GM15510 (cell line): ENCODE results near the gene PHF13.

Source experiments
- POLR2A ChIP-seq: IDR thresholded peaks from 3 replicates; pipeline ENCODE4 v1.6.1; 2011; ENCODE audit warnings: borderline replicate concordance; ENCODE audit not compliant: insufficient read length; ENCODE audit errors: extremely low read depth

Gene PHF13

DNA sequence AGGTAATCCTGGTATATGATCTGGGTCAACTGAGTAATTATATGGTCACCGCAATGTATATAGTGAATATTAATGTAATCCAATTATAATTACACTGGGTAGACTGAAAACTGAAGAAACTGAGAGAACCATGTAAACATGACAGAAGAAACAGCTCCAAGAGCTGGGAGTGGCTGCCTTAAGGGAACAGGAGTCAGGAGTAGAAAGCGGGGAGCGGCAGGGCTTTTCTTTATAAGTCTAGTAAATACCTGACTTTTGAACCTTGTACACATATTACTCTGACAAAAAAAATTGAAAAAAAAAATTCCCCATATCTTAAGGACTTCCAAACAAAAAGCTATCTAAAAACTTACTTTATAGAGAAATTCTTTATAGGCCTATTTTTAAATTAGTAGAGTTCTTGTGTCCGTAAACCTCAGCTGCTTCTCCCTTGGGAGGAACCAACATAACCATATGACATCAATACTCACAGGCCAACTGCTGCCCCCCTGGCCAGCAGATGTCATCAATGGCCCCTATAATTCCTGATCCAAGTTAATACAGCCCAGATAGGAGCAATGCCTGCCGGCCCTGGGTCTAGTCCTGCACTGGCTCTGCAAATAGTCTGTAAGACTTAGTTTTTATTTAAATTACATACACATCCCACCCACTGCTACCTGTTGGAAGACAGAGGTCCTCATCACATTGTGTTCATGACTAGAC, 45.0 kb downstream of the PHF13 start:
- no peak for TF ChIP-seq POLR2A

DNA sequence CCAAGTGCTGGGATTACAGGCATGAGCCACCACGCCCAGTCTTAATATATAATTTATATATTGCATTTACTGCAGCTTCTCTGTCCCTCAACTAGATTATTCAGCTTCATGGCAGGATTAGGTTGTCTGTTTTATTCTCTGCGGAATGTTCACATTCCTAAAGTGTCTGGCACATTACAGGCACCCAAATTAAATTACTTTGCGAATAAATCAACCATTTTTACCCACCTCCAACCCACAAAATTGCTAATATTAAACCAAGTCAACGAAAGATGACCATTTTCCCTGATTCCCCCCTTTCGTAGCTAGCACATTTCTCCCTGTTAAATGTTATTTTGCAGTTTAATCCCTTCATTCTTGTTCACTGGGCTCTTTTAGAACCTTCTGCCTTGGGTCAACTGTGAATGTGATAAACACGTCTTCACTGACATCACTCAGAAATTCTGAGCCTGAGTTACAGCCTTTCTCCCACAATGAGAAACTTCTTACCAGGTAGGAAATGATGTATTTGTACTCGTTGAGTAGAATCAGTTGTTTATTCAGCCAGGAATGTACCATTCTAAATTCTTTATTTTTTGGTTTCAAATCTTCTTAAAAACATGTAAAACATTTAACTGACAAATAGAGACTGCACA, 47.0 kb downstream of the PHF13 start:
- no peak for TF ChIP-seq POLR2A

DNA sequence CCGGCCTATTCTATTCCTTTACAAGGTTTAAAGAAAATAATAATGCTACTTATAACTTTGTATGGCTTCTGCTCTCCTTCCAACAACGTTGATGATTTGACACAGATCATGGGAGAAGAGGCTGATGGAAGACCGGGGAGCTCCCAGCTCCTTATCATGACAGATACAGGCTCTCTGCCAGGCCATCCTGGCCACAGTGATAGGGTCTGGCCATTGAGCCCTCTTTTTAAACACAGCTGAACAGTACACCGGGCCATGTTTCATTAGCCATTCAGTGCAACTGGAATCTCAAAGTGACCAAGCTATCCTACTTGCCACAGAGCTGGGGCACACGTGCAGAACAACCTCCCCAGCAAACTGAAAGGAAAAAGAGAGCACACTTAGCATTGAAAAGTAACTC, 53.2 kb downstream of the PHF13 start:
- TF ChIP-seq POLR2A, result no peak

DNA sequence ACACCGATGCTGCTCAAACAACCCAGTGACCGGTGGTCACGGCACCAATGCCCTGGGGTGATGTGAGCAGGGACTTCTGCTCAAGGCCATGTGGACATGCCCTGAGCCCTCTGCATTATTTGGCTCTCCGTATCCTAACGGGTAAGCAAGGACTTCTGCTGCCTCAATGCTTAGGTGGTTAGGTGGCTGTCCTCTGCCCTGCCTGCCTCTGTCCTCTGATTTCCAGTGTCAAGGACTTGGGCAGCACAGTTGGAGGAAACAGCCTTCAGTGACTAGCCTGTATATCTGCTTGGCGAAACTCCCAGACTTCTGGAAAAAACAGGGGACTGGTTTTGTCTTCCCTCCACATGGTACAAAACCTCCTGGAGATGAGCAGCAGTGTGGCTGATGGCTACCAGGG, 53.6 kb downstream of the PHF13 start:
- no peak for TF ChIP-seq POLR2A

DNA sequence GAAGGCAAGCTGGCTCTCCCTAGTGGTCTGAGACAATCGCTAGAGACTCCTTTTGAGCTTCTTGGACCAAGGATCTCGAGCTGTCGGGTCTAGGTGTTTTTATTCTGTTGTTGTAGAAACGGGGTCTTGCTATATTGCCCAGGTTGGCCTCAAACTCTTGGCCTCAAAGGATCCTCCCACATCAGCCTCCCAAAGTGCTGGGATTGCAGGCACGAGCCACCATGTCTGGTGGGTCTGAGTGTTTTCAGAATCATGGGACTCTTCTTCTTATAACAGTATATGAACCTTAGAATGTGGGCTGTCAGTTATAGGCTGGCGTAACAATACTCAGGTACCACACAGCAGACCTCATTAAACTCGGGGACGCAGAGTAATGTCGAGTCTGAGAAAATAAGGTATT, 55.0 kb downstream of the PHF13 start:
- TF ChIP-seq POLR2A, result no peak

DNA sequence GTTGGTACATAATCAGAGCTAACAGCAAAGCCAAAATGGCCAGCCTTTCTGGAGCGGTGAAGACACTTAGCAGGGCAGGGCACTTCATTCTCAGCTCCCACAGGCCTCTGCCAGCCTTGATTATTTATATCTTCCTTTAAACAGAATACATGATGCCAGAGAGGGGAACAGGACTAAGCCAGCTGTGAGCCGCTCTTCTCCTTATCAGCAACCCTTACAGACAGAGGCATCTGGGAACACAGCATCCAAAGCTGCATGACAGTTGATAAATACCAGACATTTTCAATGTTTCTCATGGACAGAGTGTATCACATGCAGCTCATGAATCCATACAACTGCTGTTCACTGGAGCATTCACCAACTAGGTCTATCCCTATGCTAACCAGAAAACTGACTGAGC, 59.0 kb downstream of the PHF13 start:
- no peak for TF ChIP-seq POLR2A
